HG03139 (cell line): ENCODE data around the gene XXYLT1.

Source experiments
- ATAC-seq: cut with Tn5 transposase; IDR thresholded peaks from one replicate; pipeline ENCODE4 v1.9.1; 2021; ENCODE audit not compliant: unreplicated experiment

XXYLT1 gene

DNA sequence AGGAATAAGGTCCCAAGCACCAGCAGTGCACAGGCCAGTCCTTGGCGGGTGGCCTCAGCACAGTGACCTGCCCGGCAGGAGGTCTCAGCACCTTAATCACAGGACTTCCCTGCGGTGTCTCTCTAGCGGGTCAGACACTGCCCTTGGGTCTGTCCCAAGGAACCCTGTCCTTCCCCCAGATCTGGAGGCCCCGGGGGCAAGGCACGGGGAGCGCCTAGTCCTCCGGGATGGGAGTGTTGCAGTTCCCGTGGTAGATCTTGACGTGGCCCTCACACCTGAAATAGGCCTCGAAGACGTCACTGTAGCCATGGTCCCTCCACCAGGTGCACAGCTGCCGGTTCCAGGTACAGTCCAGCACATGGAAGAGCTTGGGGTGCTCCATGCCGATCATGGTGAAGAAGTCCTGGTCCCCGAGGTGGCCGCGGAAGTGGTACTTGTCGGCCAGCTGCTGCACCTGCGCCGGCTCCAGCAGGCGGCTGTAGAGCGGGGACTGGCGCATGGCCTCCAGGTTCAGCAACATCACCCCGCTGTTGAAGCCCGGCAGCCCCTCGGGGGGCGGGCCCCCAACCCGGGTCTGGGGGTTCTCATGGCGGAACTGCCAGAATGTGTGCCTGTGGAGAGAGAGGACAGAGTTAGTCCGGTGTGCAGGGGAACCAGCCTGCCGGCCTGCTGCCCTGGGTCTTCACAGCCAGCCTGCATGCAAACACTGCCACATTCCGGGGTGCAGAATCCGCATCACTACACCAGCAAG lies 201.3 kb downstream of the XXYLT1 start:
- ATAC-seq: no peak

DNA sequence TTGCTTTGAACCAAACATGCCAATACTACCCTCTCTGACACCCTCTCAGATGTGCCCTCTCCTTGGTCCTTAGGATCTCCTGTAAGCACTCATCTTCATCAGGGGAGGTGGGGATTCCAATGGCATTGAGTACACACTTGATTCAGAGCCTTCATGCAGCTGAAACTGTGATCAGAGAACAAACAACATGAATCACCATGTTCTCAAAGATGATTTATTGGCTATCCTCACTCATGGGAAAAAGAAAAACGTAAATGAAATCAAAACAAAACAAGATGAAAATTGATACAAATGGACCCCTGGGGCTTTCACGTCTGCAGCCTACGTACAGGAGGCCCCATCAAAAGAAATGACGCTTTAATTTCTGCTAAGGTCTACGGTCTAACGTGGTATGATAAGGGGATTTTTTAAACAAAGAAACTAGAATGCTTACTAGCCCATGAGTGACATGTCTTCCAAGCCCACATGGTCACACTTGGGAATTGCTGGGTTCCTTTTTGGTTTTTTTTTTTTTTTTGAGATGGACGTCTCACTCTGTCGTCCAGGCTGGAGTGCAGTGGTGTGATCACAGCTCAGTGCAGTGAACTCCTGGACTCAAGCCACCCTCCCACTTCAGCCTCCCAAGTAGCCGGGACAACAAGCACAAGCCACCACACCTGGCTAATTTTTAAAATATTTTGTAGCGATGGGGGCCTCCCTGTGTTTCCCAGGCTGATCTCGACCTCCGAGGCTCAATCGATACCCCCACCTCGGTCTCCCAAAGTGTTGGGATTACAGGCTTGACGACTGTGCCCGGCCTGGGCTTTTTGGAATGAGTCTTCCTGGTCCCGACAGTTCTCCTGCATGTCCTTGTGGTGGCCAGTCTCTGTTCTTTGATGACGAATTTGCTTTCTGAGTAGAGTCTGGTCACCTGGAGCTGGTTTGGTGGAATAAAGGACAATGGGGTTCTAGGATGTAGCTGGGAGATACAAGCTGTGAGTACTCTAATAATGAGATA lies 202.6 kb downstream of the XXYLT1 start:
- no peak for ATAC-seq

DNA sequence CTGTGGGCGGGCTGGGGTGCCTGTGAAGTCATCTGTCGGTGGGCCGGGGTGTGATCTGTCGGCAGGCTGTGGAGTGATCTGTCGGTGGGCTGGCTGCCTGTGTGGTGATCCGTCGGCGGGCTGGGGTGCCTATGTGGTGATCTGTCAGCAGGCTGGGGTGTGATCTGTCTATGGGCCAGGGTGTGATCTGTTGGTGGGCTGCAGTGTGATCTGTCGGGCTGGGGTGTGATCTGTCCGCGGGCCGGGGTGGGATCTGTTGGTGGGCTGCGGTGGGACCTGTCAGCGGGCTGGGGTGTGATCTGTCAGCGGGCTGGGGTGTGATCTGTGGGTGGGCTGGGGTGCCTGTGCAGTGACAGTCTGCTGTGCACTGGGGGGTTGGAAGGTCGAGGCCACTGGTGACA lies 204.5 kb downstream of the XXYLT1 start:
- no peak for ATAC-seq

DNA sequence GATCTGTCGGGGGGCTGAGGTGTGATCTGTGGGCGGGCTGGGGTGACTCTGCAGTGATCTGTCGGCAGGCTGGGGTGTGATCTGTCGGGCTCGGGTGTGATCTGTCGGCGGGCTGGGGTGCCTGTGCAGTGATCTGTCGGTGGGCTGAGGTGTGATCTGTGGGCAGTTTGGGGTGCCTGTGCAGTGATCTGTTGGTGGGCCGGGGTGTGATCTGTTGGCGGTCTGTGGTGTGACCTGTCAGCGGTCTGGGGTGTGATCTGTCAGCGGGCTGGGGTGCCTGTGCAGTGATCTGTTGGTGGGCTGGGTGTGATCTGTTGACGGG lies 205.1 kb downstream of the XXYLT1 start:
- ATAC-seq: no peak

DNA sequence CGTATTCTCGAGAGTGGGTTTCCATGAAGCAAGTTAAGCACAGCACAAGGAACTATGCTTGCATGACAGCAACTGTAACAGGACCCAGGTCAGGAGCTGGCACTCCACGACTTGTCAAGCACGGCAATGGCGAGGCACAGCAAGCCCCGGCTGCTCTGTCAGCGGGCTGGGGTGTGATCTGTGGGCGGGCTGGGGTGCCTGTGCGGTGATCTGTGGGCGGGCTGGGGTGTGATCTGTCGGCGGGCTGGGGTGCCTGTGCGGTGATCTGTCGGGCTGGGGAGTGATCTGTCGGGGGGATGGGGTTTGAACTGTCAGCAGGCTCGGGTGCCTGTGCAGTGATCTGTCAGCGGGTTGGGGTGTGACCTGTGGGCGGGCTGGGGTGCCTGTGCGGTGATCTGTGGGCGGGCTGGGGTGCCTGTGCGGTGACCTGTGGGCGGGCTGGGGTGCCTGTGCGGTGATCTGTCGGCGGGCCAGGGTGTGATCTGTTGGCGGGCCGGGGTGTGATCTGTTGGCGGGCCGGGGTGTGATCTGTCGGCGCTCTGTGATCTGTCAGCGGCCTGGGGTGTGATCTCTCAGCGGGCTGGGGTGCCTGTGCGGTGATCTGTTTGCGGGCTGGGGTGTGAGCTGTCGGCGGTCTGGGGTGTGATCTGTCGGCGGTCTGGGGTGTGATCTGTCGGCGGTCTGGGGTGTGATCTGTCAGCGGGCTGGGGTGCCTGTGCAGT lies 205.7 kb downstream of the XXYLT1 start:
- ATAC-seq: no peak

DNA sequence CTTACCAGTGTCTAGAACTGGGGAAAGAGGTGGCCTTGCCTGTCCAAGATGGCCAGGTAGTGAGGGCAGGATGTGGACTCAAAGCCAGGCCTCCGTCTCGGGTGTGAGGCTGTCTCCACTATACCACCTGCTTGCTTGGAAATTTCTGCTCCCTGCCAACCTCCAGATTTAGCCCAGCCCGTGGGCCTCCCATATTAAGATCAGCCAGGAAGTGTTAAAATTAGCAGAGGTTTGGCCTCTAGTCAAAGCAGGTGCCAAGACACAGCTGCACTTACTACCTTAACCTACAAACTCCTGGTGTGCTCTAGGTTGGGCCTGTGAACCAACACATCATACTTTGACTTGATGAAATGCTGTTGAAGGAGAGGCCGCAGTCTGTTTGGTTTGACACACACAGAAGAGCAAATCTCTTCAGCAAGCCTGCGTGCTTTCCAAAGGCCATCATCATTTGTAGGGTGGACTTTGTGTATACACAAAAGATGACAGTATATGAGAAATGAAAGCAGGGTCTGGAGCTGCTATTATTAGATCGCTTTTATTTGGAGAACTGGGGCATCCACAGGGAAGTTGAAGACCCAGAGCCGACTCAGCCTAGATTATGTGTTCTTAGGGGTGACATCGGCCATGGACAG lies 206.5 kb downstream of the XXYLT1 start:
- no peak for ATAC-seq

DNA sequence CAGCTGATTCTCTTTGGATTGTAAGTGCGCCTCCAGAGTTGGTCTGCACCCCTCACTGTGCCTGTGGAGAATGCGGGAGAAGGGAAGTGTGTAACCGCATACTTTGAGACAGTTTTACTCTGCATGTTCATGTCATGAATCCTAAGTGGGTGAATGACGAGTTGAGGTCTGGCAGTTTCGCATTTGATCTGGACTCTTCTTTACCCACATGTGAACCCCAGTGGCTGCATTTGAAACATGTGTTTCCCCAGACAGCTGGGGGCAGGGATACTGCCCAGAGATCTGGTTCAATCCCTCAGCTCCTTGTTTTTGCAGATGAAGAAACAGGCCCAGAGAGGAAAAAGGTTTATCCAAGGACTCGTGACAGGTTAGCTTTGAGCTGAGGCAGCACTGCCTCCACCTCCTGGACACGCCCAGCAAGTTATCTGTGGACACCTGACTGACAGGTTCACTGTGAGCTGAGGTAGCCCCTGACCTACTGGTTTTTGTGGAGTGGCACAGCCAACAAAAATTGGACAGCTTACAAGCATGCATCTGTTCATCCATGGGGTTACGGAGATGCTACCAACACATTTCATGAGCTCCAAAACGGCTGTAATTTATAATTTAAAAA lies 207.3 kb downstream of the XXYLT1 start:
- ATAC-seq: no peak

DNA sequence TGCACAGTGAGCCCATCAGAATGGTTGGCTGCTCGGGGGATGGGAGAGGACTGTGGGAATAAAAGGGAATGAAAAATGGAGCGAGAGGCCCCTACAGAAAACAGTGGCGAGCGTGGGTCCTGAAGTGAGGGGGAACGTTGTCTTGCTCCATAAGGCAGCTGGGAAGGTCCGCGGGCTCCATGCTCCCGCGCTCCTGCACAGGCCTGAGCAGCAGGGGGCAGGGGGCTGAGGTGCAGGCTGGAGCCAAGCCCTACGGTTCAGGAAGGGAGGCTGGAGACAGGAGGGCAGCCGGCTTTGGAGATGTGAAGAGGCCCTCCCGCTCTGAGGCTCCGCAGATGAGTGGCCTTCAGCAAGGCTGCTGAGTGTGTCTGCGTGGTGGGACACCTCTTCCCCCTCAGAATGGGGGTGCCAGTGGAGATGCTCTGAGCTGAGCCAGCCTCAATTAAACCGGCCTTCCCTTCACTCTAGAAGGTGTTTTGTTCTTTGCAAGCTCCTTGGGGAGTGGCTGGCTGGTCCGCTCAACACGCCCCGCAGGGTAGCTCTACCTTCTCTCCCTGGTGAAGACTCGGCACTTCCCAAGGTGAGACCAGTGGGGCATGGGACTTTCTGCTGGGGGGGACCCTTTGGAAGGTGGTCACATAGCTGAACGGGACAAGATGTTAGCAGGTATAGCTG lies 208.0 kb downstream of the XXYLT1 start:
- no peak for ATAC-seq

DNA sequence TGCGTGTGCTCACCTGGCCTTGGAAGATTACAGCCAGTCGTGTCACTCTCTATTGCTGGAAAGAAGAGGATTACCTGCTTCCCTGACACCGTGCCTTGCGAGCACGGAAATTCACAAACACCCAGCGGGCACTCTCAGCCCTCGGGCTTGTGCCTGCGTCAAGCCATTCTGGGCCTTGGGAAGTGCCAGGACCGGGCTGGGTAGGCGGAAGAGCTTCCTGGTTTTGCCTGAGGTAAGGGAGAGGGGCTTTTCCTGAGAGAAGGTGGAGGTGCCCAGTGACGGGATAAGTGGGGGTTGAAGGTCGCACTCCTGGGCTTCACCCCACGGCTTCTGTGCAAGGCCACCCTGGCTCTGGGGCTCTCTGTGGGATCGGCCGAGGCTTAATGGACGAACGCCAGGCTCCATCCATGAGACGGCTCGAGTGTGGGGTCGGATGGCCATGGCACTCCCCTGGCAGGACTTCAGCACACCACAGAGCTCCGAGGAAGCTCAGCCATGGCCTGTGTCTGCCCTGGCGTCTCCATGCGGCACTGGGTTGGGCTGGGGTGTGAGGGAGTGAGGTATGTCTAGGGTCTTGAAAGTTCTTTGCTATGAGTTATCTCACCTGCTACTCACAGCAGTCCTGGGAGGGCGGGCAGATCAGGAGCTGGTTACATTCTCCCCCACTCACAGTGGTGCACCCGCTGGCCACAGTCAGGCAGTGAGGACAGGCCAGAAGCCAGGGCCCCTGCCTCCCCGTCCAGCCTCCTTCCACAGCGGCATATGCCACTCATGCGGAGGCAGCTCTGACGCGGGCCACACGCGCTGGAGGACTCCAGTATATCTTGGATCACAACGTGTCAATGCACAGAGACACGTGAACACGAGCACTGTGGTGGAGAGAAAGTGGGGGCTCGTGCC lies 209.0 kb downstream of the XXYLT1 start:
- no peak for ATAC-seq

DNA sequence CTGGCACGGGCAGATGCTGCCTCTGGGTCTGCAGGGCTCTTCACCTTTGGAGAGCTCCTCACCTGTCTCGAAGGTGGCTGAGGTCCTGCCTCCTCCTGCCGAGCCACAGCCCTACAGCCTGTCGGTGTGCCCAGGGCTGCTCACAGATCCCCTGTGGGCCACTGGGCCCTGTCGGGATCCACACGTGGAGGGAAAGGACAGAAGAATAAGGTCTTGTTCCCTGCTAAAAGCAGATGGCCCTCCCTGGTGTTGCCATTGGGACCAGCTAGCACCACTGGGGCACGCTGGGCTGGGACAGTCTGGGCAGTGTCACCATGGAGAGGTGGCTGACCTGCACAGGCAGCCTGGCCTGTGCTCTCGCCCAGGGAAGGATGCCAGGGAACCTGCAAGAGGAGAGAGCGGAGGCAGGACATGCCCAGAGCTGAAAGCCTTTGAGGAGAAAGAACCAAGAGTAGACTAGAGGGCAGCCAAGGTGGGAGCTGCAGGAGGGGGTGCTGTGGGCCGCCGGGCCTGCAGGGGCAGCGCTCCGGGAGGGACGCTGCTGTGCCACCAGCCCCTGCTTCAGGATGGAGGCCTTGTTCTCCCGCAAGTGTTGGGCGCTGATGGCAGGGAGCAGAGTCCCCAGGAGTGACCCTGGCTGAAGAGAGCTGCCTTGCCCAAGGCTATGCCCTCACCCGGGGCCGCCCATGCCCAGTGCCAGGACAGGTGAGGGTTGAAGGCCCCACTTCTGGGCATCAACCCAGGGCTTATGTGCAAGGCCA lies 210.2 kb downstream of the XXYLT1 start:
- ATAC-seq: no peak

DNA sequence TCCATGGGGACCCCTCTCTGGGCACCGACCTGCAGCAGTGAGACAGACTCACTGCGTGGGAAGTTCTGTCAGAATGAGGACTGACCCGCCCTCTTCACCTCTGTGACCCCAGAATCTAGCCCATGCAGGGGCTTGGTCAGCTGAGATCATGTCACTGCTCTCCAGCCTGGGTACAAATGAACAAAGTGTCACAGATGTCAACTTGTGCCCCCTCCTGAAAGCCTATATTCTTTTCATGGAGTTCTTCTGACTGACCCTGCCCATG lies 210.8 kb downstream of the XXYLT1 start:
- no peak for ATAC-seq

DNA sequence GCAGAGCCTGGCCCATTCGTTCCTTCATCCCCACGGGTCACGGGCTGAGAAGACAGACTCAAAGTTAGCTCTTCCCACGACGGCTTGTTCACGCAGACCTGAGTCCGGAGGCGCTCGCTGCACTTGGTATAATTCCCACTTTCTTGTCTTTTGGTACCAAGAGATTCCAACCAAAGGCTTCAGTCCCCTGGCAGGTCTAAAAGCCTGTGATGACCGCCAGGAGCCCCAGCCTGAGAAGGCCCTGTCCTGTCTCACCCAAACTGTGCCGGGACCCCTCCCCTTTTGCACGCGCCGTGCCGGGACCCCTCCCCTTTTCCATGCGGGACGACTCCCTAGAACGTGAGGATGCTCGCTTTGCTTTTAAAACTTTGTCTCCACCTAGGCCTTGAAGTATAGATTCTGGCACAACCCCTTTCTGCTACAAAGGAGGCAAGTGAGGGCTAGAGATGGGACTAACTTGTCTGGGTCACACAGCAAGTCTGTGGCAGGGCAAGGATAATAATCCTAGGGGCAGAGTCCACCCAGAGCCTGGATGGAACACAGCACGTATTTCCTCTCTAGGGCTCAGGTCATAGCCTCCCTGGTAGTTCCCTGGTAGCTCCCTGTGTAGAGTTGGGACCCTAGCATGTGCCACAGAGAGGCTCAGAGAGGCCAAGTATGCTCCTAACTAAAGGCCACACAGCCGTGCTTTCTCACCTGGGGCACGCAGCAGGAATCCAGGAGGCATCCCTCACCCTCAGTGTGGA lies 211.3 kb downstream of the XXYLT1 start:
- no peak for ATAC-seq

DNA sequence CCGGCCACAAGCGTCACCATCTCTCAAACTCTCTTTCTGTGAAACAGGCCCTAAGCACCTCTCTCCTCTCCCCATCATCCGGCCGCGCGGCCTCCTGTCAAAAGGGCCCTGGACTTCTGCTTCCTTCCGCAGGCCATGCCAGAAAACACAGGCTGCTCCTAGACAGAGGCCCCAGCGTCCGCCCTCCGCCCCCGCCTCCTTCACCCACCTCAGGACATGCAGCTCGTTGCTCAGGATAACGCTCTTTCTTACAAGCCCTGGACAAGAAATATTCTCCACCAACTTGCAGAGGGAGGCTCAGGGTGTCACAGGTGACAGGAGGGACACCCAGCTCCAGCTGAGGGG lies 212.0 kb downstream of the XXYLT1 start:
- ATAC-seq: no peak

DNA sequence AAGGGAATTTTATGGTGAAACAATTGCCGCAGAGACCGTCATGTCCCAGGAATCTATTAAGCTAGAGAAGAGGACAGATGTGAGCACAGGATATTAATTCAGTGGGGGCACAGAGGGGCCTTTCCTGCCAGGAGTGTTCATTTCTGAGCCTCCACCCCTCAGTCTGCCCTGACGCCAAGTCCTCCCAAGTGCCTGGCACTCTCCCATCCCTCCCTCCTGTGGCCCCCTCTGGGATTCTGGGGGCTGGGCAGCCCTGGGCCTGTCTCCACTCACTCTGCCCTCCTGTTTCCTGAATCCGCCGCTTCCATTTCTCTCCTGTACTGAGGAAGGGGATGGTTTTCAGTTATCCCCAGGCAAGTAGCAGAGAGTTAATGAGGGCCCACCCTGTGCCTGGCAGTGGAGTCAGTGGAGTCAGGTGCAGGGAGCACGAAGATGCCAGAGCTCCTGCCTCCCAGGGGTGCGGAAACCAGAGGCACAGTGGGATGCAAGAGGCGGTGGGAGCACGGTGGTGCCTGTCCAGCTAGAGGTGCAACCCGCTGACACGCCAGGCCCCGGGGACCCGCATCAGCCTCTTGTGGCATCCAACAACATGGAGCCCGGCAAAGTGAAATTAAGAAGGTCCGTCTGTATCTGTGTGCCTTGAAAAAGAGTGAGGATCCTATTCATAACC lies 212.5 kb downstream of the XXYLT1 start:
- ATAC-seq: no peak

DNA sequence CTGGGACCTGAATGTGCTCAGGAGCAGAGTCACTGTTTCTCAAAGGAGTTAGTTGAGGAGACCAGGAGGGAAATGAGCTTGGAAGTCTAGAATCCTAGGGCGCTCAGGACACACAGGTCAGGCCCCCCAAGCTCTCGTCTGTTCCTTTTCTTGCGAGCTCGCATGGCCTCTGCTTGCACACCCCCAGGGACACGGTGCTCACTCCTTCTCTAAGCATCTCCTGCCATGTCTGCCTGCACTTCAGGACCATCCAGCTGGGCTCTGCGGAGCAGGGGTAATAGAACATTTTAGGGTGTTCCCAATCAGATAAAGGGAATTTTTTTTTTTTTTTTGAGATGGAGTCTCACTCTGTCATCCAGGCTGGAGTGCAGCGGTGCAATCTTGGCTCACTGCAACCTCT lies 213.2 kb downstream of the XXYLT1 start:
- ATAC-seq: no peak

DNA sequence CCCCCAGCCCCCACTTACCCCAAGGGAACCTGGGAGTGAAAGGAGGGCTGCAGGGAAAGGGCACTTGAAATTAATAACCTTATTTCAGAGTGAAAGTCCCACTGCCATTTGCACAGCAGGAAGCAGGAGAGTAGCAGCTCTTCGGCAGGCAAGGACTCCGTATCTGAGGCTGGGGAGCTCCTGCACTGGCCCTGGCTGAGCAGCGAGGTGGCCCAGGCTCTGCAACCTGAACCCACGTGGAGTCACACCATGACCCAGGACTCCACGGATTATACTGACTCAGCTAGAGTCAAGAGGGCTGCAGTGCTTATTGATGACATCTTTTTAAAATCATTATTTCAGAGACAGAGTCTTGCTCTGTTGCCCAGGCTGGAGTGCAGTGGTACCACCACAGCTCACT lies 214.5 kb downstream of the XXYLT1 start:
- ATAC-seq: no peak

DNA sequence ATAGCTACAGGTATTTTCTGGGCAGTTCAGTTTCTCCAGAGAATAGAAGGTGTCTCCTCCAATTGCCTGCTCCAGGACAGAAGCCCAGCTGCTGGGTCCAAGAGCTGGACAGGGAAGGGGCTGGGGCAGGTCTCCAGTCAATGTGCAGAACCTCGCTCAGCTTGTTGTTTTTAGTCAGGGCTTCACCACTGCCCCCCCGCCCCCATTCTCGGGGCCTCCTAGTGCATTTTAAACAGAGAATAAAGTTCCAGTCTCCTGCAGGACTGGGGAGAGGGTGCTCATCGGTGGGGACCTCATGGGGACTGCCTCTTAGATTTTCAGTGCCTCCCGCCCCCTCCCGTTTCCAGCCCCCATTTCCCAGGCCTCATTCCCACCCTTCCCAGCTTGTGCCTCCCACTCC lies 216.6 kb downstream of the XXYLT1 start:
- no peak for ATAC-seq

DNA sequence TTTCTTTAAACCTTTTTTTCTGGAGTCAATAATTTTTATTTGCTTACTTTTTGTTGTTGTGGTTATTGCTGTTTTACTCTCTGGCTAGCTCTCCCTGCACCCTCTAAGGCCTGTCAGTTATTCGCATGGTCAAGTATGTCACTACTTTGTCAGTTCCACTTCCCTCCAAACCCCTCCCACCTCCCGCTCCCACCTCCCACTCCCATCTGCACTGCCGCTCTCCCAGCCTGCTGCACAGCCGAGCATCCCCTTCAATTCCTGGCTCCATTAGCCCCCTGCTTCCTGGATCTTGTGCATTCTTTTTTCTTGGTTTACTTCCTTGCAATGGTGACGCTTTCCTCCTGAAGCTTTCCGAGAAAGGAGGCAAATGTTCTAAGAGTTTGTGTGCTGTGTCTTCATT lies 218.0 kb downstream of the XXYLT1 start:
- no peak for ATAC-seq
